Ishikawa (cell line): ENCODE measurements around the gene PURB.

Source experiments
- CREB1 ChIP-seq: IDR thresholded peaks from 2 replicates; pipeline ENCODE4 v1.6.1; 2012; ENCODE audit warnings: low read depth
- EP300 ChIP-seq: IDR thresholded peaks from 2 replicates; pipeline ENCODE4 v1.6.1; 2012; ENCODE audit warnings: borderline replicate concordance
- FOXM1 ChIP-seq: IDR thresholded peaks from 2 replicates; pipeline ENCODE4 v1.6.1; 2012; ENCODE audit warnings: low read depth, borderline replicate concordance
- NFIC ChIP-seq: IDR thresholded peaks from 2 replicates; pipeline ENCODE4 v1.6.1; 2012
- RAD21 ChIP-seq: IDR thresholded peaks from 2 replicates; pipeline ENCODE4 v1.6.1; 2012; ENCODE audit warnings: low read depth
- TAF1 ChIP-seq: IDR thresholded peaks from 2 replicates; pipeline ENCODE4 v1.6.1; 2012; ENCODE audit warnings: low read depth, mild to moderate bottlenecking
- TEAD4 ChIP-seq: IDR thresholded peaks from 2 replicates; pipeline ENCODE4 v1.6.1; 2012
- YY1 ChIP-seq: IDR thresholded peaks from 2 replicates; pipeline ENCODE4 v1.6.1; 2012; ENCODE audit warnings: low read depth
- ZBTB7A ChIP-seq: IDR thresholded peaks from 2 replicates; pipeline ENCODE4 v1.6.1; 2012; ENCODE audit warnings: low read depth
- TF ChIP-seq, protein P1 (sequence below): IDR thresholded peaks from 2 replicates; pipeline ENCODE4 v1.6.1; 2012; ENCODE audit warnings: low read depth, mild to moderate bottlenecking
- TF ChIP-seq, protein P2 (sequence below): IDR thresholded peaks from 2 replicates; pipeline ENCODE4 v1.6.1; 2012

DNA sequence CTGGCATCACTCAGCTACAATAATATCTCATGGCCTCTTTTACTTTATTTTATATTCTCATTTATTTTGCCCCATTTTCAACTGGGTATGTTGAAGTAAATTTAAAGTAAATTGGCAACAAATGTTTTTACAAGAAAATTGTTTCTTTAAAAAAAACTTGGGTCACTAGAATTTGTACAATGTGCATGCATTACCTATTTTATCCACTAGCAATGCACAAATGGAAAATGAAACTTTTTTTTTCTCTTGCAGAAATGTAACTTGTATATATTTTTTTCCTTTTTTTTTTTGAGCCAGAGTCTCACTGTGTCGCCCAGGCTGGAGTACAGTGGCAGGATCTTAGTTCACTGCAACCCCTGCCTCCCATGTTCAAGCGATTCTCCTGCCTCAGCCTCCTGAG, 27.2 kb downstream of the PURB start:
- TF ChIP-seq TEAD4 (no peak), TAF1 (no peak), EP300 (no peak), NFIC (no peak), YY1 (no peak), FOXM1 (no peak), CREB1 (no peak), RAD21 (no peak), ZBTB7A (no peak)
- TF ChIP-seq, protein P1, sequence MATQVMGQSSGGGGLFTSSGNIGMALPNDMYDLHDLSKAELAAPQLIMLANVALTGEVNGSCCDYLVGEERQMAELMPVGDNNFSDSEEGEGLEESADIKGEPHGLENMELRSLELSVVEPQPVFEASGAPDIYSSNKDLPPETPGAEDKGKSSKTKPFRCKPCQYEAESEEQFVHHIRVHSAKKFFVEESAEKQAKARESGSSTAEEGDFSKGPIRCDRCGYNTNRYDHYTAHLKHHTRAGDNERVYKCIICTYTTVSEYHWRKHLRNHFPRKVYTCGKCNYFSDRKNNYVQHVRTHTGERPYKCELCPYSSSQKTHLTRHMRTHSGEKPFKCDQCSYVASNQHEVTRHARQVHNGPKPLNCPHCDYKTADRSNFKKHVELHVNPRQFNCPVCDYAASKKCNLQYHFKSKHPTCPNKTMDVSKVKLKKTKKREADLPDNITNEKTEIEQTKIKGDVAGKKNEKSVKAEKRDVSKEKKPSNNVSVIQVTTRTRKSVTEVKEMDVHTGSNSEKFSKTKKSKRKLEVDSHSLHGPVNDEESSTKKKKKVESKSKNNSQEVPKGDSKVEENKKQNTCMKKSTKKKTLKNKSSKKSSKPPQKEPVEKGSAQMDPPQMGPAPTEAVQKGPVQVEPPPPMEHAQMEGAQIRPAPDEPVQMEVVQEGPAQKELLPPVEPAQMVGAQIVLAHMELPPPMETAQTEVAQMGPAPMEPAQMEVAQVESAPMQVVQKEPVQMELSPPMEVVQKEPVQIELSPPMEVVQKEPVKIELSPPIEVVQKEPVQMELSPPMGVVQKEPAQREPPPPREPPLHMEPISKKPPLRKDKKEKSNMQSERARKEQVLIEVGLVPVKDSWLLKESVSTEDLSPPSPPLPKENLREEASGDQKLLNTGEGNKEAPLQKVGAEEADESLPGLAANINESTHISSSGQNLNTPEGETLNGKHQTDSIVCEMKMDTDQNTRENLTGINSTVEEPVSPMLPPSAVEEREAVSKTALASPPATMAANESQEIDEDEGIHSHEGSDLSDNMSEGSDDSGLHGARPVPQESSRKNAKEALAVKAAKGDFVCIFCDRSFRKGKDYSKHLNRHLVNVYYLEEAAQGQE = no peak
- TF ChIP-seq, protein P2, sequence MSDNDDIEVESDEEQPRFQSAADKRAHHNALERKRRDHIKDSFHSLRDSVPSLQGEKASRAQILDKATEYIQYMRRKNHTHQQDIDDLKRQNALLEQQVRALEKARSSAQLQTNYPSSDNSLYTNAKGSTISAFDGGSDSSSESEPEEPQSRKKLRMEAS = no peak
